GM19463 (cell line): ENCODE results near the gene PSAT1.
A peak's percentile ranks its signal among the peaks of the same experiment; 100 is the strongest.

ENCODE experiments used
- ATAC-seq: cut with Tn5 transposase; IDR thresholded peaks from one replicate; pipeline ENCODE4 v1.9.1; 2021; ENCODE audit warnings: mild to moderate bottlenecking, moderate library complexity; ENCODE audit not compliant: unreplicated experiment

PSAT1 gene

GRCh38 chr9:78358329-78359051, 61.6 kb downstream of the PSAT1 start:
- ATAC-seq, result no peak

GRCh38 chr9:78363221-78363620, 66.3 kb downstream of the PSAT1 start:
- ATAC-seq, result no peak

GRCh38 chr9:78365748-78366697, 69.1 kb downstream of the PSAT1 start:
- ATAC-seq, result no peak

GRCh38 chr9:78366827-78367226, 69.9 kb downstream of the PSAT1 start:
- ATAC-seq, result no peak

GRCh38 chr9:78368236-78368635, 71.3 kb downstream of the PSAT1 start:
- no peak for ATAC-seq

GRCh38 chr9:78369639-78370219, 72.8 kb downstream of the PSAT1 start:
- peak; percentile 72 for ATAC-seq

- ATAC-seq, result no peak
Observed at GRCh38 chr9:78370991-78371390, 74.1 kb downstream of the PSAT1 start.

- no peak for ATAC-seq
Observed at GRCh38 chr9:78371981-78372380, 75.1 kb downstream of the PSAT1 start.
